CD4-positive, alpha-beta T cell (primary cell): ENCODE measurements around the gene CNOT2. TPM values are rescaled to one million over a fixed set of nuclear protein-coding genes. Genes with fewer than 3 reads are reported as not detected.

ENCODE experiments used
- ATAC-seq: fragments of 200-7000 bp; cut with Tn5 transposase; one replicate; pipeline ENCODE4 v1.10.0; 2022; ENCODE audit warnings: mild to moderate bottlenecking; ENCODE audit not compliant: poor library complexity
- CTCF ChIA-PET: fragments of 350-600 bp; sonication (Branson Sonifier 250); formaldehyde crosslinking; loops from one replicate; lab custom pipeline; 2021; ENCODE audit warnings: antibody characterized with exemption, inconsistent platforms; lab: Charles Lee
- POLR2A ChIA-PET: fragments of 350-600 bp; sonication (Branson Sonifier 250); formaldehyde crosslinking; loops from one replicate; lab custom pipeline; 2021; ENCODE audit warnings: antibody characterized with exemption, inconsistent platforms; lab: Charles Lee
- DNase-seq, 14 experiments: peaks; one replicate each; pipeline ENCODE4 v3.0.0-alpha.2; 2013 to 2020; ENCODE audit warnings: mixed read lengths in 2 of 14
- H3K27ac ChIP-seq, 2 donors: one replicate each; pipeline versions ENCODE4 v1.5.1 to v1.7.0; 2013; ENCODE audit warnings: low read length in 2 of 2, low read depth in 1 of 2, mild to moderate bottlenecking in 1 of 2
- H3K27me3 ChIP-seq, 2 experiments: 1 replicate in 1 of 2; 2 replicates in 1 of 2; pipeline versions ENCODE4 v1.6.1 to v1.7.0; 2013; ENCODE audit warnings: low read length in 2 of 2, control low read depth in 1 of 2, mild to moderate bottlenecking in 1 of 2, moderate library complexity in 1 of 2; ENCODE audit not compliant: insufficient read depth in 2 of 2, control insufficient read depth in 1 of 2
- H3K36me3 ChIP-seq: one replicate; pipeline ENCODE4 v1.6.1; 2013; ENCODE audit warnings: low read length, control low read depth; ENCODE audit not compliant: insufficient read depth
- H3K4me1 ChIP-seq: one replicate; pipeline ENCODE4 v1.6.1; 2013; ENCODE audit warnings: low read length, control low read depth; ENCODE audit not compliant: insufficient read depth
- H3K4me3 ChIP-seq: one replicate; pipeline ENCODE4 v1.5.1; 2013; ENCODE audit warnings: mild to moderate bottlenecking, low read length, moderate library complexity
- H3K9me3 ChIP-seq, 2 experiments: 1 replicate in 1 of 2; 2 replicates in 1 of 2; pipeline versions ENCODE4 v1.6.1 to v1.7.0; 2013; ENCODE audit warnings: low read length in 2 of 2, mild to moderate bottlenecking in 2 of 2, control low read depth in 1 of 2, moderate library complexity in 1 of 2; ENCODE audit not compliant: control insufficient read depth in 1 of 2, insufficient read depth in 1 of 2
- H3K27ac Mint-ChIP-seq: one replicate; pipeline ENCODE4 v1.8.0; 2020; ENCODE audit warnings: mixed read lengths
- H3K27me3 Mint-ChIP-seq: one replicate; pipeline ENCODE4 v1.8.0; 2021; ENCODE audit warnings: mixed read lengths
- H3K36me3 Mint-ChIP-seq: one replicate; pipeline ENCODE4 v1.8.0; 2021; ENCODE audit warnings: low read depth, mixed read lengths
- H3K4me1 Mint-ChIP-seq: one replicate; pipeline ENCODE4 v1.8.0; 2021; ENCODE audit warnings: low read depth, mixed read lengths
- H3K4me3 Mint-ChIP-seq: one replicate; pipeline ENCODE4 v1.8.0; 2020; ENCODE audit warnings: mild to moderate bottlenecking, mixed read lengths
- H3K9me3 Mint-ChIP-seq: one replicate; pipeline ENCODE4 v1.8.0; 2020; ENCODE audit warnings: mixed read lengths
- intact Hi-C, 2 experiments: fragments of 100-400 bp; cut with DNase I in 1 of 2; cut with micrococcal nuclease in 1 of 2; formaldehyde crosslinking; loops; one replicate each; pipeline versions ENCODE4 v1.15.1 to v1.9.0; 2023 to 2025; cut with DNase I, micrococcal nuclease
- total RNA-seq, 174 experiments: library from RNA in 2 of 174; stranded (reverse) in 2 of 174; gene quantifications; one replicate each; pipeline ENCODE4 v1.2.3 and lab custom pipeline; 2021 to 2026
- TF ChIP-seq, protein P1 (sequence below): fragments of 200-600 bp; IDR thresholded peaks from one replicate; pipeline ENCODE4 v1.8.0; 2022; ENCODE audit warnings: antibody characterized with exemption, mild to moderate bottlenecking

CNOT2 gene
- total RNA-seq, 2 experiments from 2014 or later, result 107 to 121 TPM

DNA sequence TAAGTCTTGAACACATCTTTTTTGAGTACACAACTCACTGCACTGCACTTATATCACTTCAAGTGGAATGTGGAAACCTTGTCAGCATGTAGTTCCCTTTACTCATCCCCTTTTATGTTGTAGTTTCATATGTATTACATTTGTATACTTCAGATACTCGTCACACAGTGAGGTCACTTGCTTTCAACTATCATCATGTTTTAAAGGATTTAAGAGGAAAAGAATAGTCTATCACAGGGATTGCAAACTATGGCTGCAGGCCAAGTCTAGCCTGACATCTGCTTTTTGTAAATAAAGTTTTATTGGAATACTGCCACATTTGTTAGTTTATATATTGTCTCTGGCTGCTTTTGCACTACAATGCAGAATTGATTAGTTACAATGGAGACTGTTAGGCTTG is 24.3 kb downstream of the CNOT2 start:
- Histone ChIP-seq H3K4me3 (no peak overlapping the region), H3K27ac (no peak overlapping the region), H3K4me1 (peaks cover 15% of the 10 kb centered on the region), H3K27me3 (no peaks in the 10 kb centered on the region), H3K9me3 (peaks cover 0 to 2% of the 10 kb centered on the region in 2 experiments), H3K36me3 (no peaks in the 10 kb centered on the region)
- H3K9me3 Mint-ChIP-seq, result peaks cover 2% of the 10 kb centered on the region
- H3K27me3 Mint-ChIP-seq, result no peaks in the 10 kb centered on the region
- H3K4me3 Mint-ChIP-seq, result peak overlapping the region; percentile 5
- peaks cover 93% of the 10 kb centered on the region for H3K4me1 Mint-ChIP-seq
- ATAC-seq (no peak), DNase-seq (no peak)
- TF ChIP-seq, protein P1, sequence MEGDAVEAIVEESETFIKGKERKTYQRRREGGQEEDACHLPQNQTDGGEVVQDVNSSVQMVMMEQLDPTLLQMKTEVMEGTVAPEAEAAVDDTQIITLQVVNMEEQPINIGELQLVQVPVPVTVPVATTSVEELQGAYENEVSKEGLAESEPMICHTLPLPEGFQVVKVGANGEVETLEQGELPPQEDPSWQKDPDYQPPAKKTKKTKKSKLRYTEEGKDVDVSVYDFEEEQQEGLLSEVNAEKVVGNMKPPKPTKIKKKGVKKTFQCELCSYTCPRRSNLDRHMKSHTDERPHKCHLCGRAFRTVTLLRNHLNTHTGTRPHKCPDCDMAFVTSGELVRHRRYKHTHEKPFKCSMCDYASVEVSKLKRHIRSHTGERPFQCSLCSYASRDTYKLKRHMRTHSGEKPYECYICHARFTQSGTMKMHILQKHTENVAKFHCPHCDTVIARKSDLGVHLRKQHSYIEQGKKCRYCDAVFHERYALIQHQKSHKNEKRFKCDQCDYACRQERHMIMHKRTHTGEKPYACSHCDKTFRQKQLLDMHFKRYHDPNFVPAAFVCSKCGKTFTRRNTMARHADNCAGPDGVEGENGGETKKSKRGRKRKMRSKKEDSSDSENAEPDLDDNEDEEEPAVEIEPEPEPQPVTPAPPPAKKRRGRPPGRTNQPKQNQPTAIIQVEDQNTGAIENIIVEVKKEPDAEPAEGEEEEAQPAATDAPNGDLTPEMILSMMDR, result no peak
- intact Hi-C loops, result no loop called here
- ChIA-PET CTCF (no interaction called here), POLR2A (no interaction called here)
- no peak overlapping the region for H3K27ac Mint-ChIP-seq
- H3K36me3 Mint-ChIP-seq, result peaks cover 39% of the 10 kb centered on the region

DNA sequence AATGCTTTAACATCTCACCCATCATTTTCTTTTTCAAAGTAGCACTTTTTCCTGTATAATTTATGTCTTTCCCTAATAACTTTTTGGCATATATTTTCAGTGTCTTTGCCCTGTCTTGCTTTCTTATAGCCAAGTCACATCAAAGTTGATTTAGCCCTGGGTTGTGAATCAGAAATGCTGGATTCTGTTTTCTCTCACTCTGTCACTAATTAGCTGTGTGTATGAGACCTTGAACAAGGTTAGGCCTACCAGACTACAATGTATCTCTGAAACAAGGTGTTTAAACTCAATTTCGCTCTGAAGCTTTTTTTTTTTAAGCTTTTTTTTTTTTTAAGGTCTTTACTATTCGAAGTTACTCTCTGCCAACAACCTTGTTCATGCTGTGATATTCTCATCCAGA is 25.7 kb downstream of the CNOT2 start:
- ATAC-seq (no peak), DNase-seq (no peak)
- intact Hi-C loops, result no loop called here
- peaks cover 32% of the 10 kb centered on the region for H3K36me3 Mint-ChIP-seq
- H3K27ac Mint-ChIP-seq, result no peak overlapping the region
- ChIA-PET CTCF (no interaction called here), POLR2A (interaction anchor here (1.6 kb wide), 1 partner anchor 25 kb away, joined by 5 read pairs; no protein-coding TSS in a partner anchor)
- TF ChIP-seq, protein P1, result no peak
- H3K27me3 ChIP-seq, result no peaks in the 10 kb centered on the region
- no peak overlapping the region for H3K4me3 Mint-ChIP-seq
- H3K4me3 ChIP-seq, result no peak overlapping the region
- no peaks in the 10 kb centered on the region for H3K27me3 Mint-ChIP-seq
- H3K27ac ChIP-seq, result no peak overlapping the region
- peaks cover 95% of the 10 kb centered on the region for H3K4me1 Mint-ChIP-seq
- H3K36me3 ChIP-seq, result peaks cover 3% of the 10 kb centered on the region
- no peaks in the 10 kb centered on the region for H3K9me3 ChIP-seq
- H3K4me1 ChIP-seq, result peaks cover 13% of the 10 kb centered on the region
- H3K9me3 Mint-ChIP-seq, result no peaks in the 10 kb centered on the region

DNA sequence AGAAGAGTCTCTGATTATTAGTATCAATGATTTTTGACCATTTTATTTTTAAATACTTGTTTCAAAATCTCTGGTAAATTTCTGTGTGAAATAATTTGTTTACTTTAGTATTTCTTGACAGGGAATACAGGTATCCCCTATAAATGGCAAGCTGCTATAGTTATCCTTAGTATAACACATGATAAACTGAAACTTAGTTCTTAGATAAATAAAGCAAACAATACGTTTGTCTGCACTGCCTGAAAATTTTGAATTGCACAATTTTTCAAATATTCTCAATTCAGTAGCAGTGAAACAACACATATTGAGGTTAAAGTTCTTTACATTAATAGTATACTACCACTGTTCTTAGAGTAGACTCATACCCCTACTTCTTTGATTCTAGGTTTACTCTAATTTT is 26.9 kb downstream of the CNOT2 start:
- Mint-ChIP-seq H3K4me1 (peaks cover 95% of the 10 kb centered on the region), H3K9me3 (no peaks in the 10 kb centered on the region), H3K27me3 (no peaks in the 10 kb centered on the region), H3K4me3 (no peak overlapping the region), H3K27ac (no peak overlapping the region), H3K36me3 (peaks cover 23% of the 10 kb centered on the region)
- POLR2A ChIA-PET, result no interaction called here
- ATAC-seq (no peak), DNase-seq (no peak)
- Histone ChIP-seq H3K27me3 (no peaks in the 10 kb centered on the region), H3K9me3 (no peaks in the 10 kb centered on the region), H3K4me3 (no peak overlapping the region), H3K36me3 (peaks cover 3% of the 10 kb centered on the region), H3K27ac (no peak overlapping the region), H3K4me1 (peaks cover 7% of the 10 kb centered on the region)
- CTCF ChIA-PET, result no interaction called here
- intact Hi-C loops, result no loop called here
- TF ChIP-seq, protein P1, result no peak
